Measurements from ENCODE around the gene MICAL2. TPM values are rescaled to one million over a fixed set of nuclear protein-coding genes. Genes with fewer than 3 reads are reported as not detected.

Gene MICAL2
- total RNA-seq, 1 donor from 2014 or later: 20.8 TPM

DNA sequence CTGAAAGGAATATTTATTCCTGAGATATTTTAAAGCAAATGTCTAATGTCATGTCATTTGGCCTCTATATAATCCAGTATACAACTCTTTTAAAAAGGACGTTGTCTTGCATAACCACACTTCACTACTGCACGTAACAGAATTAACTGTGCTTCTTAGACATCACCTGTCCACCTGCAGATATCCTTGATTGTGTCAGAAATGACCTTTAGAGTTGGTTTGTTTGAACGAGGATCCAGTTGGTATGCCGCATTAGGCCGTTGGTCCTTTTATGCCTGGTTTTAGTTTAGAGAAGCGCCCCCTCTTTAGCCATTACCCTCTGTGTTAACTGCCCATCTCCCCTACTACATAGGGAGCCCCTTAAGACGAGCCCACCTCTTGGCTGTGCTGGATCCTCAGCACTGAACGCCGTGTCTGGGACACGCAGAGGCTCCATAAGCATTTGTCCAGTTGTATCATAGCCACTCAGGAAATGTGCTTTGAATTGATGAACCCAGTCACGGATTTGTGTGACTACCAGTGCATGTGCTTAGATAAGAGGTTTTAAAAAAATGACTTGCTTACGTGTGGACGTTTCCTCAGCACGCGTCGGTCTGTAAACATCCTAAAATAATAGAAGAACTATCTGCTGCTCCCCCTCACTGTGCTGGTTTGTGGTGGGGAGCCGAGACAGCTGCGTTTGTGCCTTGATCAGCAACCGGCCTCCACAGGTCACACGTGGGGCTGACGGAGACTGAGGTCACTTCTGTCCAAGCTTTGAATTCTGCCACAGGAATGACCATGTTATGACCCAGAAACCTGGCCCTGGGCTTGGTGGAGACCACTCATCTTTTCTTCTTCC, 4.0 kb downstream of the MICAL2 start:
- TF ChIP-seq, protein P1, sequence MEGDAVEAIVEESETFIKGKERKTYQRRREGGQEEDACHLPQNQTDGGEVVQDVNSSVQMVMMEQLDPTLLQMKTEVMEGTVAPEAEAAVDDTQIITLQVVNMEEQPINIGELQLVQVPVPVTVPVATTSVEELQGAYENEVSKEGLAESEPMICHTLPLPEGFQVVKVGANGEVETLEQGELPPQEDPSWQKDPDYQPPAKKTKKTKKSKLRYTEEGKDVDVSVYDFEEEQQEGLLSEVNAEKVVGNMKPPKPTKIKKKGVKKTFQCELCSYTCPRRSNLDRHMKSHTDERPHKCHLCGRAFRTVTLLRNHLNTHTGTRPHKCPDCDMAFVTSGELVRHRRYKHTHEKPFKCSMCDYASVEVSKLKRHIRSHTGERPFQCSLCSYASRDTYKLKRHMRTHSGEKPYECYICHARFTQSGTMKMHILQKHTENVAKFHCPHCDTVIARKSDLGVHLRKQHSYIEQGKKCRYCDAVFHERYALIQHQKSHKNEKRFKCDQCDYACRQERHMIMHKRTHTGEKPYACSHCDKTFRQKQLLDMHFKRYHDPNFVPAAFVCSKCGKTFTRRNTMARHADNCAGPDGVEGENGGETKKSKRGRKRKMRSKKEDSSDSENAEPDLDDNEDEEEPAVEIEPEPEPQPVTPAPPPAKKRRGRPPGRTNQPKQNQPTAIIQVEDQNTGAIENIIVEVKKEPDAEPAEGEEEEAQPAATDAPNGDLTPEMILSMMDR (IDR thresholded peaks at IDR 0.05): no peak
- Mint-ChIP-seq H3K36me3 (ENCODE audit: unreplicated experiment) (no peaks in the 10 kb centered on the region), H3K4me3 (ENCODE audit: unreplicated experiment) (no peak overlapping the region), H3K27ac (ENCODE audit: unreplicated experiment) (no peak overlapping the region), H3K27me3 (ENCODE audit: unreplicated experiment) (no peaks in the 10 kb centered on the region), H3K9me3 (ENCODE audit: unreplicated experiment) (no peaks in the 10 kb centered on the region), H3K4me1 (ENCODE audit: unreplicated experiment) (peaks cover 16% of the 10 kb centered on the region)
- DNase-seq (ENCODE audit: extremely low spot score, unreplicated experiment): no peak

DNA sequence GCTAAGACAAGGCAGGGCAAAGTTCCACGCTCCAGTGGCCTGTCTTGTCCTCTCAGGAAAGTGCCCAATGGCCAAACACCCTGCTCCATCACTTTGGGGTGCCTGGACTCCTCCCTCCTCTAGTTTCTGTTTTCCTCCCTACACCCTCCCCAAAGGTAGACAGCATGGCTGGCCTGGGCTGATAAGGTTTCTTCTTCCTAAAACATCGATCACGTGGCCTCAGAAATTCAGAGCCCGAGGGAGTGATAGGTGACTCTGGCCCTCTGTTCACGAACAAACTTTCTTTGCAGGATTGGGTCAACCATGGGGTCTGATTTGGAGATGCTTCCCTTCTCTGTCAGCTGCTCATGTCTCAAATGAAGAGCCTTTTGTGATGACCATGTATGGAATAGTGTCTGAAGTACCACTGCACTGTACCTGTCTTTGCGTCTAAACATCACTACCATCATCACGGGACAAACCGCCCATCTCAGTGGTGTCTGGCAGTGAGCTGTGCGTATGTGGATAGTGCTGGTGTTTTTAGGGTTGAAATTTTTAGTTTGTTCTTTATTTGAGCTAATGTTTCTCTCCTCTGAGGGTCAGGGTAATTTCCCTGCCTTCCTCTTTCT, 6.1 kb downstream of the MICAL2 start:
- DNase-seq (ENCODE audit: extremely low spot score, unreplicated experiment): no peak
- H3K4me1 Mint-ChIP-seq (ENCODE audit: unreplicated experiment): peaks cover 15% of the 10 kb centered on the region
- H3K36me3 Mint-ChIP-seq (ENCODE audit: unreplicated experiment): no peaks in the 10 kb centered on the region
- no peak overlapping the region for H3K4me3 Mint-ChIP-seq (ENCODE audit: unreplicated experiment)
- no peaks in the 10 kb centered on the region for H3K27me3 Mint-ChIP-seq (ENCODE audit: unreplicated experiment)
- no peak overlapping the region for H3K27ac Mint-ChIP-seq (ENCODE audit: unreplicated experiment)
- TF ChIP-seq, protein P1 (IDR thresholded peaks at IDR 0.05): no peak
- H3K9me3 Mint-ChIP-seq (ENCODE audit: unreplicated experiment): no peaks in the 10 kb centered on the region

DNA sequence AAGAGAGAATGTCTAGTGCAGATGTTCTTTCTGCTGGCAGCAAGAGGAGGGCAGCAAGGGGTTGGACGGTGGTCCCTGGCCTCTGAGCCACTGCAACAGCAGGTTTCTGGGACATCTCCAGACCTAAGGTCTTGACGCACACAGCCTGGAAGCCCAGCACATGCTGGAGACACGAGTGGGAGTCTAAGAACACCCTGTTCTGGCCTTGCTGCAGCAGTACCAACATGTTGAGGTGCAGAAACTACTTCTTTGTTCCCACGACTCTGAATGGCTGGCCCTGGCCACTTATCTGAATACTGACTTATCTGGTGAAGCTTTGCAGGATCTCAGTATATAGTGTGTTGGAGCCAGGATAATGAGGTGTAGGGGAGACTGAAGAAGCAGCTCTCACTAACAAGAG, 6.8 kb downstream of the MICAL2 start:
- no peaks in the 10 kb centered on the region for H3K27me3 Mint-ChIP-seq (ENCODE audit: unreplicated experiment)
- H3K27ac Mint-ChIP-seq (ENCODE audit: unreplicated experiment): no peak overlapping the region
- H3K4me1 Mint-ChIP-seq (ENCODE audit: unreplicated experiment): peaks cover 12% of the 10 kb centered on the region
- no peak overlapping the region for H3K4me3 Mint-ChIP-seq (ENCODE audit: unreplicated experiment)
- no peaks in the 10 kb centered on the region for H3K9me3 Mint-ChIP-seq (ENCODE audit: unreplicated experiment)
- no peaks in the 10 kb centered on the region for H3K36me3 Mint-ChIP-seq (ENCODE audit: unreplicated experiment)
- DNase-seq (ENCODE audit: extremely low spot score, unreplicated experiment): no peak
- TF ChIP-seq, protein P1 (IDR thresholded peaks at IDR 0.05): no peak

DNA sequence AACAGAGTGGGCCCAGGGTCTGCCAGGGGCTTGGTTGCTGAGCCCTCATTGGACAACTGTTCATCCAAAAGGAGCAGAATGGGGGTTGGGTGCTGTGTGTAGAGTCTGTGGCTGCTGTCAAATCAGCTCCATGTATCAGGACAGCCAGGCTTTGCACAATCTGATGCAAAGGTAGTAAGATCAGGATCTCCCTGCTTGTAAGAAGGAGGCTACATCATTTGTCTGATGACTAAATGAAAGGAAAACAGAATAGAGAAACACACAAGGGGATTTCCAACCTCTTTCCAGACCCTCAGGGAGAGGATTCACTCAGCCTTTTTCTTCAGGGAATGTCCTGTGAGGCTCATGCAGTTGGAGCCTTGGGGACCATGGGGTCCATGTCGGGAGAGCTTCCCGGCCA, 7.2 kb downstream of the MICAL2 start:
- H3K4me3 Mint-ChIP-seq (ENCODE audit: unreplicated experiment): no peak overlapping the region
- no peaks in the 10 kb centered on the region for H3K9me3 Mint-ChIP-seq (ENCODE audit: unreplicated experiment)
- no peak overlapping the region for H3K27ac Mint-ChIP-seq (ENCODE audit: unreplicated experiment)
- TF ChIP-seq, protein P1 (IDR thresholded peaks at IDR 0.05): no peak
- H3K36me3 Mint-ChIP-seq (ENCODE audit: unreplicated experiment): no peaks in the 10 kb centered on the region
- H3K27me3 Mint-ChIP-seq (ENCODE audit: unreplicated experiment): no peaks in the 10 kb centered on the region
- peaks cover 12% of the 10 kb centered on the region for H3K4me1 Mint-ChIP-seq (ENCODE audit: unreplicated experiment)
- DNase-seq (ENCODE audit: extremely low spot score, unreplicated experiment): no peak

DNA sequence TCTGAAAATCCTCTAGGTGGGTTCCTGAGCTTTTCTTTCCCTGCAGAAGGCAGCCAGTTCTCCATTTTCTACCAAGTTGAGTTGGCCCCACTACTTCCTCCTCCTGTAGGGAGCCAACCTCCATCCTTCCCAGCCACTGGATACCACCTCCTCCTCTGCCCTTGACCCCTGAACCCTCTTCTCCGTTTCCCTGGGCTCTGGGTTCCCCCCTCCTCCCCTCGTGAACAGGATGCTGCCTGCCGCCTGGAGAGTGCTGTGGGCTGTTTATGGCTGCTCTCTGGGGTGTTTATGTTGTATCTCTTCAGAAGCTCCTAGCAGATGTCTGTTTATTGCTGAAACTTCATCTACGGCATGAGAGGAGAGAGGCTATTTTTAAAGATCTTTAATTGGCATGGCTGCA, 8.6 kb downstream of the MICAL2 start:
- no peak for DNase-seq (ENCODE audit: extremely low spot score, unreplicated experiment)
- Mint-ChIP-seq H3K4me3 (ENCODE audit: unreplicated experiment) (no peak overlapping the region), H3K9me3 (ENCODE audit: unreplicated experiment) (no peaks in the 10 kb centered on the region), H3K27ac (ENCODE audit: unreplicated experiment) (no peak overlapping the region), H3K36me3 (ENCODE audit: unreplicated experiment) (no peaks in the 10 kb centered on the region), H3K27me3 (ENCODE audit: unreplicated experiment) (no peaks in the 10 kb centered on the region), H3K4me1 (ENCODE audit: unreplicated experiment) (peaks cover 16% of the 10 kb centered on the region)
- TF ChIP-seq, protein P1 (IDR thresholded peaks at IDR 0.05): peak; percentile 13

Measured in osteocyte (in vitro differentiated cells).